HG03558 (cell line): Measurements from ENCODE around the gene KRT74.

Source experiments
- ATAC-seq: cut with Tn5 transposase; IDR thresholded peaks from one replicate; pipeline ENCODE4 v1.9.1; 2021; ENCODE audit warnings: moderate number of reproducible peaks; ENCODE audit not compliant: unreplicated experiment; ENCODE audit errors: extremely low read depth

The KRT74 gene

DNA sequence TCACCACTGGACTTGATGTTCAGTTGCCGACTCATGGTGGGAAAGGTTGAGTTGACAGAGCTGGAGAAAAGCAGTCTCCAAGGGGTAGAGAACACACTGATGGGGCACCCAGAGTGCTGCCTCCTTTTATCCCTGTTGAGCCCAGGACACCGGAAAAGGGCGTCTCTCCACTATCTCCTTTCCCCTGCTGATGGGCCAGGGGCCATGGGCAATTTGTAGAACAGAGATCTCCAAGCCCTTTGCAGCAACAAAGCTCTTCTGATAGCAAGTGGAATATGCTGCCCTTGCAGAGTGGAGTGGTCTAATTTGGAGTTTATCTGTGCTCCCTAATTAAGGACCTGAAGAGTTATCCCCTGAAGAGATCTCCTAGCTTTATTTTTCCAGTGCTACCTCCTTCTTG lies at the start of gene KRT74:
Gene KRT74 (minus strand): TSS at position 101 of the 400 bp plus-strand sequence. CDS start 66 bp downstream, at position 35.
- ATAC-seq: no peak

DNA sequence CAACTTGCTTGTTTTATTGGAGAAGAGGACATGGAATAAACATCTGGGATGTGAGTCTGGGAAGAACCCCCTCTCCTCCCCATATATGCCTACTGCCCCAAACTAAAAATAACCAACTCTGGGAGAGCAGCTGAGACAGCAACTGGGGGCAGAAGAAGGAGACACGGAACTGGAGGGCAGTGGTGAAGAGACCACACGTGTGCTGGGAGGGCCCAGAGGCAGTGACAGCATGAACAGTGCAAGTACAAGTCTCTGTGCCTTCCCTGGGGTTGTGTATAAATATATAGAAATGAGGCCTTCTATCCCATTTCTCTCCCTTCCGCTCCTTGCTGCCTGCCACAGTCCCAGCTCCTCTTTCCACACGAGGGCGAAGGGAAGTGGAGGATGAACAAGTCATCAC lies 48.7 kb upstream of the KRT74 start:
- no peak for ATAC-seq

DNA sequence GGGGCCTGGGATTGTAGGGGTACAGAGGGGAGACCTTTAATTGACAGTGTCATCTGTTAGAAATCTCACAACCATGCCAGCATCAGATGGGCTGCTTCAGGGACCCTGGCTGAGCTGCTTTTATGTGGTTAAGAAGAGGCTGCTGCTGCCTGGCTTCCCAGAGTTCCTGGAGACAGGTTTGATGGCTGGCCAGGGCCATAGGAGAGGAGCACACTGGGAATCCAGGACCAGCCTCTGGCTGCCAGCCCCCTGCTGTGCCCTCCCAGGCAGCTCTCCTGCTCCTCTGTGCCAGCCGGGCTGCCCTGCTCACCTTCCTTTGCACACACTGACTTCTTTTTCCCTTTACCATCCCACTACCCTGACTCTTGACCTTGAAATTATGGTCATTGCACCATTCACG lies 45.2 kb upstream of the KRT74 start:
- ATAC-seq: no peak

DNA sequence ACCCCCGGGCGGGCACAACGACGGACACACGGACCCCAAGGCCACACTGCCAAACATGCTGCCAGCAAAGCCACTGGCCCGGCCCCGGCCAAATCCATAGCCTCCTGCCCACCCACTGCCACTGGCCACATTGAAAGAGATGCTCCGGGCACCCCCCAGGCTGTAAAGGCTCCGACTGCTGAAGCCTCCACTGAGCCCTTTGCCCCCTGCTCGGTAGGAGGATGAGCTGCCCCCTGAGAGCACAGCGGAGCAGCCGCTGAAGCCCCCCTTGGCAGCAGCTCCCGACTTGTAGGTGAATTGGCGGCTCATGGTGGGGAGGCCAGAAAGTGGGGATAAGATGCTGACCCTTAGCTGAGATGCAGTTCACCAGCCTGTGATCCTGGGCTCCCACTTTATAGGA lies 44.6 kb upstream of the KRT74 start, which contains the start of gene KRT73:
Gene KRT73 (minus strand): TSS at position 344 of the 400 bp plus-strand sequence. CDS start 35 bp downstream, at position 309.
- ATAC-seq: no peak

DNA sequence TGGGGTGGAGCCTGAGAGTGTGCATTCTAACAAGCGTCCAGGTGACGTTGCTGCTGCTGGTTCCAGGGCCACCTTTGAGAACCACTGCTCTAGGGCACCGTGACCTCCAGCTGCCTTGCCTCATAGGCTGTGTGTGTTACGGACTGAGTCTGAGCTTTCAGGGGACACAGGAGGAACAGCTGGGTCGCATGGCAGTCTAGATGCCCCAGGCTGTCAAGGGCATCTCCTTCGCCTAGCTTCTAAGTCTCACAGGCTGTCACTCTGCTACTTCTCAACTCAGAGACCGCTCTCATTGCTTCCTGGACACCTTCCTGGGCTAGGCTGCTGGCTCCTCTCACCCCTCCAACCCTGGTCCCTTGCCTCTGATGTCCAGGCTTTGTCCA lies 43.8 kb upstream of the KRT74 start:
- ATAC-seq: no peak

DNA sequence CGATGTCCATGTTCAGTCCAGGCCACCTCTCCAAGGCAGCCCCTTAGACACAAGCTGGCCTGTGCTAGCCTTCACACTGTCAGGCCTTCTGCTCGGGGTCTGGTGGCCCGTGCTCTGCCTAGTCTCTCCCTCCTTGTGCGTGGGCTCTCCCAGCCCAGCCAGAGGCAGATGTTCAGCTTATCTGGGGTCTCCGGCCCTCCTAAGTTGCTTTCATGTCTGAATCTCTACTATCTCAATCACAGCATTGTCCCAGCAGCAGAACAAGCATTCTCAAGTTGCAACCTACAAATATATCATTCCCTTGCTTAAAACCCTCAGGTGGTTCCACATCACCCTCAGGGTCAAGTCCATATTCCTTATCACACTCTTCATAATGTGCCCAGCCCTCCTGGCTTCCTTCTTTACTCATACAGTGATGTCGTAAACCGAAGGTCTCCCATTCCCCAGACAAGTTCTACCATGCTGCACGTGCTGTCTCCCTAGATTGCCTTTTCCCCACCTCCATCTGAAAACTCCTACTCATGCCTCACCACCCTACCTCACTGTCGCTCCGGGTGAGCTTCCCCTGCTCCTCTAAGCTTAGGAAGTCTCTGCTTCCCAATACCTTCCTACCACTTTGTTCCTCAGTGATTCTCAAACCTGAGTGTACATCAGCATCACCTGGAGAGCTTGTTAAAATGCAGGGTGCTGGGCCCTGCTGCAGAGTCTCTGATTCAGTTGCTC lies 43.2 kb upstream of the KRT74 start:
- no peak for ATAC-seq

DNA sequence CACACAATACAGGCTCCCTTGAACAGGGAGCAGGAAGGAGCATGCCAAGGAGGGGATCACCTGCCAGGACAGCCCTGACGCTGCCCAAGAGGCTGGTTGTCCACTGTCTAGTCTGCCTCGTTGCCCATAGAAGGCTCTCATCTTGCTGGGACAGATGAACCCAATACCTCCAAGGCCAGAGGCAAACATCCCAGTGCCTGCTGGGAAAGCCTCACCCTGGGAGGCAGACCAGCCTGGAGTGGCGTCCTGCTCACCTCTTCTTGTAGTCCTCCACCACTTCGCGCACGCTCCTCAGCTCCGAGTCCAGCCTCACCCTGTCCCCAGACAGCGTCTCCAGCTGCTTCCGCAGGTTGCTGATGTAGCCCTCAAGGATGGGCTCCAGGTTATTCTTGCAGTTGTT lies 42.3 kb upstream of the KRT74 start:
- no peak for ATAC-seq

DNA sequence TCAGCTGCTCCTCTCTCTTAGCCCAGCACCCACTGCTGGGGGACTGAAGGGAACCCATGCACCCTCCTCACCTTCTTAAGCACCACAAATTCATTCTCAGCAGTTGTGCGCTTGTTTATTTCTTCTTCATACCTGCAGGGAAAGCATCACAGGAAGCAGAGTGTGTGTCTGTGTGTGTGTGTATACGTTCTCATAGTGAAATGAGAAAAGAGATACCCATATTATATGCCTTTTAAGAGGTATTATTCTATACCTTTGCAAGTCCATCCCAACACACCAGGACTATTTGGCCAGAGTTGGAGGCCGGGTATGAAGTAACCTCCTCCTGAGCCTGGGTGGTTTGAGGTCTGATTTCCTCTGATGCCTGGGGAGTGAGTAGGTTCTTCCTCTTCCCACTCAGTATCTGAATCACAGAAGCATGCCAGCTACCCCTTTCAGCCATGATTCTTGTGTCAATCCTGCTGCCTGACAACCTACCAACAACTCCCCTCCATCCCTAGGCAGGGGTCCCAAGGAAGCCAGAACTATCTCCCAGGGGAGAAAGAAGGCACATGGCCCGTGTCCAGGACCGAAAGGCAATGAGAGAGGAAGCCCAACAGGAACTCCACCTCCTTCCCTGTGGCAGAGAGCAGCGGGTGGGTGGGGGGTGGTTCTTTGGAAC lies 41.7 kb upstream of the KRT74 start:
- no peak for ATAC-seq

DNA sequence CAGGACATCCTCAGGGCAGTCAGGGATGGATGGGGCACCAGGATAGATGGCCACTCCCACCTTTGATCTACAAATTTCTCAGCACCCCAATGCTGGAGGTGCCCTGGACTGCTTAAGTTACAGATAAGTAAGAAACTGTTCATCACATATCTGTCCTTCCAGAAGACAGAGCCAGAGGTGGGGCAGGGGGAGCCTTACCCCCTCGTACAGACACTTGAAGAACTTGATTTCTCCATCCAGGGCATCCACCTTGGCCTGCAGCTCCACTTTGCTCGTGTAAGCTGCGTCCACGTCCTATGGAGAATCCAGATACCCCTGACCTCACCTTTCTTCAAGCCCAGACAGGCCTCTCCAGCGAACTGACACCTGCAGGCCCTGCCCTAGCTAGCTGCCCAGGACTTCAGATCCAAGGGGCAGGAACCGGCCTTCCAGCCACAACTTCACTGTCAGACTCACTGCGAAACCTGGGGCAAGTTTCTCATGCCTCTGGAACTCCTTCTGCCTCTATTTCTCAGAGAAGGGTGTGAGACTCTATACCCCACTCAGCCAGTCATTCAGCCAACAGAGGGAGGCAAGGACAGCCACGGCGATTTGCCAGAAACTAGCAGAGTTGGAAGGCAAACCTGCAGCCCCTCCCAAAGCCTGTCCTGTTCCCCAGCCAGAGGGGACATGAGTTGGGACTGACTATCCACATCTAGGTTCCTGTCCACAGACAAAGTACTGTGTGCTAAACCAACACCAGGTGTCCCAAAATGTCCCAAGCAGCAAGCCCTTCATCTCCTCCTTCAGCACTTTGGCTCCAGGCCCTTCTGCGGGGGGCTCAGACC lies 41.0 kb upstream of the KRT74 start:
- ATAC-seq: no peak

DNA sequence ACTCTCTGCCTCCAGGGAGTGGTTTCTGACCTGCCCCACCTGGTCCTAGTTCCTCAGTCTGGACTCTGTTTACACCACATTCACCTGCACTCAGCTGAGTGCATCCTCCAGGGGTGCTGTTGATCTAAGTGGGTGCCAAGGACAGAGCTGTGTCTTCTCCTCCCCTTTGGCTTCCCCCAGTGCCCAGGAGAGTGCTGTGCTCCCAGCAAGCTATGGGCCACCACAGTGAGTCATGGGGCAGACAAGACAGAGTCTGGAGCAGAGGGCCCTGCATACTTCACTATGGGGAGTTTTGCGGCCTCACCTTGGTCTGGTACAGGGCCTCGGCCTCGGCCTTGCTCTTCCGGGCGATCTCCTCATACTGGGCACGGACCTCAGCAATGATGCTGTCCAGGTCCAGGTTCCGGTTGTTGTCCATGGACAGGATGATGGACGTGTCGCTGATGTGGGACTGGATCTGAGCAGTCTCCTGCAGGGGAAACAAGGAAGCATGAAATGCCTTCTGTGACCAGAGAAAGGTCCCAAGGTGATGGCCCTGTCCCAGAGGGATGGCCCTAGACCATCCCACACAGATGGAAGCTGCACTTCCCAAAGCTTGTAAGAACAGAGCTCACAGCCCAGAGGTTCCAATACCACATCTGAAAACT lies 39.9 kb upstream of the KRT74 start:
- ATAC-seq: no peak

DNA sequence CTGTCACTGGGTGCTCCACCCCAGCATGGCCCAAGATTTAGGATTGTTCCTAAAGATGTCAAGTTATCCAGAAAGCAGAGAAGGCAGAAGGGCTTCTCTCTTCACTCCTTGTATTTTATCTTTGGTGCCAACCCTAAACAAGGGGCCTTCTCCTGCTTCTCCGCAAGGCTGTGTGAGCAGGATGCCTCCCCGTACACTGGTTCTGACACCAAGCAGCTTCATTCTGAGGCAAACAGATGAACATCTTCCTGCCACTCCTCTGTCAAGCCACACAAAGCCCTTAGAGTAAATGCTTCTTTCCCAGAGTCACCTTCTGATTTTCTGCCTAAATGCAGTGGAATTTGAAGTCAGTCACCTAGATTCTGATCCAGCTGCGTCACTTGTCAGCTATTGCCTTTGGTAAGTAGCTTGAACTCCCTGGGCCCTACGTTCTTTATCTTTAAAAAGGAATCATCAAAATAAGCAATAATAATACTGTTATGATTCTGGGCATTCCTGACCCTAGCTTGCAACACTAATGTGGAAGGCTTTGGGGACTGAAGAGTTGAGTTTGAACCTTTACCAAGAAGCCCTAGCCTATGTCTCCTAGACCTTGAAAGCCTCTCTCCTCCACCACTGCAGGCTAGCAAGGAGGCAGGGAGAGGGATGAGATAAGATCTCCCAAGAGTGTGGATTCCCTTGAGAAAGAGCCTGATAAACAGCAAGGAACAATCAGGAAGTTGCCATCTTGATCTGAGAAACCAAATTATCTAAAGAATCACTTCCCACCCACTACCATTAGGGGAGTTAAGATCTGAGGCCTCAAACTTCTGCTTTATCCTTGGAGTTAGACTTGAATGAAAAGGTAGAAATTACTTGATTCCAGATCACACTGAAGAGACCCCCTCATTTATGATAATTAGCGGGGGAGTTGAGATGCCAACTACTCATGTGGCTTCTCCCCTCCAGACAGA lies 39.1 kb upstream of the KRT74 start:
- ATAC-seq: no peak

DNA sequence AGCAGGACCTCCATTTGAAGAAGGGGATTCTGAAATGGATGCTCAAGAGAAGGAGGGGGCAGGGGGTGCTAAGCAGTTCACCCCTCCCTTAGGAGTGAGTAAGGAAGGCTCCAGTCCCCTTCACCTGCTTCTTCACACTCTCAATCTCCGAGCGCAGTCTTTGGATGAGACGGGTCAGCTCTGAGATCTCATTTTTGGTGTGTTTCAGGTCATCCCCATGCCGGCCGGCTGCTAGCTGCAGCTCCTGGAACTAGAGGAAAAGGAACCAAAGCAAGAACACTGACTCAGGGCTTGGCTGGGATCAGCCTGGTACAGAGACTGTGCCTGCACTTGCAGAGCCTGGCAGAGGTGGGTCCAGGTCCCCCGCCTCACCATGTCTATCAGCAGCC lies 37.4 kb upstream of the KRT74 start:
- ATAC-seq: no peak

DNA sequence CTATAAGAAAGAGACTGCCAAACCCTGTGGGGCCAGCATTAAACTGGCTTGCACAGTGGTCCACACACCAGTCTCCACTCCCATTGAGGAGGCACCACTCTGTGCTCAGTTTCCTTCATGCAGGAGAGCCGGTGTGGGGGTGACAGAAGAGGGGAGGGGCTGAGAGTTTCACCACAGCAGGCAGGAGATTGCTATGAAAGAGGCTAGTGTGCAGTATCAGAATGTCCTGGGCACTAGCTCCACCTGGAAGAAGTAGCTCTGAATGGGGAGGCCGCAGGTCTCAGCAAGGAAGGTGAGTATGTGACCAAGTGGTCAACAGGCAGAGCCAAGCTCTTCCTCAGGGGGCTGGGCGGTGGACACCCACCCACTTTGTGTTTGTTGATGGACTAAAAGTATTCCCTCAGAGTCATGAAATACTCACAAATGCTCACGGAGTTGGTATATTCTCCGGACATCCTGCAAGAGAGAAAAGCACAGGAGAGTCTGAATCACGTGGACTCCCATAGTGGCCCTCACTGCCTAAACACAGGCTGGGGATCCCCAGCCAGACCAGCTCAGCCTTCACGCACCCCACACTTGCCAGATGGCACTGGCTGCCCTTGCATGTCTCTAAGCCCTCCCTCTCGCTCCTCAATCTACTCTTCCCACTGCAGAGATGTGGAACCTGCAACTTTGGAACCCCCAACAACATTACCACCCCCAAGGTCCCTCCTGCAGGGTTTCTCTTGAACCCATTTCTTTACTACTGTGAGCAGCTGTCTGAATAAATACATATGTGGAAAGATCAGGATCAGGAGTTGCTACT lies 35.4 kb upstream of the KRT74 start:
- no peak for ATAC-seq

DNA sequence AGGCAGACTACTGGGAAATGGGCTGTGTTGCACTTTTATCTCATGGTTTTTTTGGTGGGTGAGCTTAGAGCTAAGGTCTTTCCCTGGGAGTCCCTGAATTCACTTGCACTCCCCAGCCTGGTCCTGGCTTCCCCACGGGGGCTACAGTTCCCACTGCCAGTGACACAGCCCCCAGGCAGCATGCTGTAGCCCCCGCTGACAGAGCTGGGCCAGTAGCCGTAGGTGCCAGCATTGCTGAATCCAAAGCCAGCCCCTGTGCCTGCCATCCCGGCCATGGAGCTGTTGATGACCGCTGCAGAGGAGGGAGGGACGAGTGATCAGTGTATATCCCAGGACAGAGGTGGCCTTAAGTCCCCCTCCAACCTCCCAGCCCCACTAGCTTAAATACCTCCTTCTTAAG lies 34.5 kb upstream of the KRT74 start:
- ATAC-seq: no peak

DNA sequence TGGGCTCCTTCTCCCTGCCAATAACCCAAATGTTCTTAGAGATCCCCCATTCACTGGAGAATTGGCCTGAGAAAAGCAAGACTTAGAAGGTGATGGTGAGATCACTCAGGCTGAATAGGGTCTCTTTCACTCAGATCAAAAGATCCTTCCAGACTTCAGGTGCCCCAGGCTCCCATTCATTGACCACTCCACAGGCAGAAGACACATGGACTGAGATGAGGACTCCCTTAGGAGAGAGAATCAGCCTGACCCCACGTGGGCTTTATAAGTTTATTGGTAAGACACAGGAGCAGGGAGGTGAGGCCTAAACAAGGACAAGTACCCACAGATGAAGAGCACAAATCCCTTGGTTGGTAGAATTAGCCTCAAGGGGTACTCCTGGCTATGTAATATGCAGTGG lies 33.7 kb upstream of the KRT74 start:
- no peak for ATAC-seq

DNA sequence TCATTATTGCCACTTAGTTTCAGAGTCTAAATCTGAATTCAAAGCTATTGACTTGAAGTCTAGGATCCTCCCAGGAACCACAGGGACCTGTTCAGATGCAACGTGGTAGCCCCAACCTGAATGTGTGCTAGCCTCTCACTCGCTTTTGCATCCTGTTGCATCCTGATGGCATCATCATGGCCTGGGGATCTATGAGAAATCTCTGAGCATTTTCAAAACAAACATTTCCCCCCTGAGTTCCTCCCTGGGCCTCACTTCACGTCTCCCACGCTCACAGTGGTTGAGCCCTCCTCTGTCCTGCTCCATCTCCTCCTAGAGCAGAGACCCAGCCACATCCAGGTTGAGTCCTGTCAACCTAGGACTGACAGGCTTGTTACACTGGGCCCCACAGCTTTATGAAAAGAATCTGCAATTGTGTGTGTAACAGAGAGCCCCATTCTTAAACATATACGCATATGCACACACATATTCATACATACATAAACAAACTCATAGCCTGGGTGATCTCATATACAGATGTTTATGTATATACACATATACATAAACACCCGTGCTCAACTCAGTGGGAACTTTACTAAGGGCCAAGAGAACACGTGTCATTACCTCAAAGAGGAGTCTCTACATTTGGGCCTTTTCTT lies 33.1 kb upstream of the KRT74 start:
- ATAC-seq: no peak

DNA sequence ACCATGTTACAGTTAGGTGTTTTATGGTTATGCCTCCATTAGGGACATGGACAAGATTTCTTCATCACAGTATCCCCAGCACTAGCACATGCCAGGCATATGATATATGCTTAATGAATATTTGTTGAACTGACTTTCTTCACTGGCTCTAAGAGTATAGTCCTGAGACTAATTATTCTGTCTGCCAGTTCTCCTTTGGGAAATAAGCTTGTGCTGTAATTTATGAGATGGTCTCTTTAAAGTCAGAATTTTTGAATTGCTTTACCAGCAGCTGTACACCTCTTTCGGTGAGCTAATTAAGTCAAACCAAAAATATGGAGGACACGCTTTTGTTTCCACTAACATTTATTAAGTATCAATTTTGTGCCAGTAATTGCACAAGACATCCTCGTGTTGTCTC lies 32.5 kb upstream of the KRT74 start:
- no peak for ATAC-seq

DNA sequence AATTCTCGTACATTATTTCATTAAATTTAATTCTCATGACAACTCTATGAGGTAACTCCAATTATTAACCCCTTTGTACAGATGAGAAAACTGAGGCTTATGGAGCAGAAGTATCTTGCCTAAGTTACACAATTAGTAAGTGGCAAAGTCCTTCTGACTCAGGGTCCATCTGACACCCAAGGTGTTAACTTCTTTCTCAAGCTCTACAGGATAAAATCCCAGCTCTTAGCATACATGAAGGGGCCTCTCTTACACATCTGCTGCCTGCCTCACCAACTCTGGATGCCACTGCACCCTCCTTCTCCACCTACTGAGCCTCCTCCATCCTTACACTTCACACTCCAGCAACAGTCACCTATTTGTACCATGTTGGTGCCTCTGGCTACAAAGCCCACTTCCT lies 31.9 kb upstream of the KRT74 start:
- ATAC-seq: no peak
